H1 (cell line): Measurements from ENCODE around the gene INO80. TPM values are rescaled to one million over a fixed set of nuclear protein-coding genes. Genes with fewer than 3 reads are reported as not detected.

Experiments used
- CTCF ChIA-PET: fragments of 300-600 bp; sonication (Branson Sonifier 250); formaldehyde crosslinking; loops from one replicate; lab custom pipeline; 2021; ENCODE audit not compliant: partially characterized antibody; lab: Charles Lee
- POLR2A ChIA-PET: fragments of 300-600 bp; sonication (Branson Sonifier 250); formaldehyde crosslinking; loops from one replicate; lab custom pipeline; 2021; ENCODE audit warnings: inconsistent platforms; ENCODE audit not compliant: partially characterized antibody; lab: Charles Lee
- DNase-seq, 2 experiments: peaks; one replicate each; pipeline versions ENCODE4 v3.0.0 to v3.0.0-alpha.2; 2010 to 2022; ENCODE audit warnings: low spot score in 2 of 2, low read depth in 1 of 2, mixed read lengths in 1 of 2
- FAIRE-seq: peaks from 2 replicates; lab custom pipeline; 2011; peaks lifted over from hg19 to GRCh38; lab: Jason Lieb, UNC
- H2AFZ ChIP-seq: 2 replicates; pipeline ENCODE4 v1.8.1; 2012; ENCODE audit warnings: low read length, inconsistent platforms
- H2AK5ac ChIP-seq: 2 replicates; pipeline ENCODE4 v1.6.1; 2013; ENCODE audit warnings: low read depth, low read length
- H2BK120ac ChIP-seq: replicated peaks from 2 replicates; pipeline ENCODE3; 2013; ENCODE audit warnings: low read depth, low read length, inconsistent platforms
- H2BK12ac ChIP-seq: 2 replicates; pipeline ENCODE4 v1.6.1; 2013; ENCODE audit warnings: low read depth, low read length
- H2BK15ac ChIP-seq: 2 replicates; pipeline ENCODE4 v1.6.1; 2013; ENCODE audit warnings: low read length
- H2BK20ac ChIP-seq: 2 replicates; pipeline ENCODE4 v1.6.1; 2013; ENCODE audit warnings: low read length
- H2BK5ac ChIP-seq: 2 replicates; pipeline ENCODE4 v1.6.1; 2013; ENCODE audit warnings: low read depth, low read length
- H3K14ac ChIP-seq: 2 replicates; pipeline ENCODE4 v1.6.1; 2013; ENCODE audit warnings: inconsistent platforms; ENCODE audit not compliant: insufficient read length
- H3K18ac ChIP-seq: 2 replicates; pipeline ENCODE4 v1.6.1; 2013; ENCODE audit warnings: low read length; ENCODE audit errors: extremely low read depth
- H3K23ac ChIP-seq: 2 replicates; pipeline ENCODE4 v1.6.1; 2013; ENCODE audit warnings: inconsistent platforms; ENCODE audit not compliant: insufficient read length
- H3K23me2 ChIP-seq: 2 replicates; pipeline ENCODE4 v1.6.1; 2013; ENCODE audit warnings: low read depth, low read length
- H3K27ac ChIP-seq: 2 replicates; pipeline ENCODE4 v1.6.1; 2011; ENCODE audit warnings: low read depth, low read length, inconsistent platforms
- H3K27me3 ChIP-seq, 4 experiments: replicated peaks in 1 of 4; 1 replicate in 1 of 4; 2 replicates in 3 of 4; pipeline versions ENCODE4 v1.6.1 to v1.8.1; 2011 to 2013; ENCODE audit warnings: low read length in 3 of 4, mild to moderate bottlenecking in 3 of 4, inconsistent platforms in 2 of 4, mixed read lengths in 2 of 4, moderate library complexity in 1 of 4; ENCODE audit not compliant: control insufficient read depth in 3 of 4, insufficient read depth in 3 of 4; ENCODE audit errors: extremely low read depth in 1 of 4
- H3K36me3 ChIP-seq, 4 experiments: 2 replicates each; pipeline versions ENCODE4 v1.6.1 to v1.8.1; 2011 to 2013; ENCODE audit warnings: mild to moderate bottlenecking in 4 of 4, low read length in 3 of 4, moderate library complexity in 2 of 4, control low read depth in 1 of 4, inconsistent platforms in 1 of 4; ENCODE audit not compliant: insufficient read depth in 4 of 4, control insufficient read depth in 2 of 4
- H3K4ac ChIP-seq: replicated peaks from 2 replicates; pipeline ENCODE3; 2013; ENCODE audit warnings: low read length, low read depth, mixed read lengths, inconsistent platforms; ENCODE audit not compliant: insufficient read length
- H3K4me1 ChIP-seq, 4 experiments: replicated peaks in 1 of 4; 1 replicate in 1 of 4; 2 replicates in 3 of 4; pipeline versions ENCODE4 v1.6.1 to v1.8.1; 2011 to 2013; ENCODE audit warnings: low read length in 3 of 4, inconsistent platforms in 2 of 4, mixed read lengths in 1 of 4; ENCODE audit not compliant: insufficient read depth in 4 of 4, control insufficient read depth in 3 of 4
- H3K4me2 ChIP-seq, 2 experiments: 2 replicates each; pipeline versions ENCODE4 v1.6.1 to v1.8.1; 2011 to 2013; ENCODE audit warnings: low read depth in 2 of 2, low read length in 2 of 2, control low read depth in 1 of 2, inconsistent platforms in 1 of 2, mild to moderate bottlenecking in 1 of 2; ENCODE audit not compliant: insufficient read depth in 1 of 2
- H3K4me3 ChIP-seq, 4 experiments: fragments of 200-600, 300-600 bp in 1 of 4; sonication (generic), shearing (Covaris generic), sonication (Bioruptor Twin) in 1 of 4; 2 replicates each; pipeline versions ENCODE4 v1.5.1 to v1.8.1; 2011 to 2016; ENCODE audit warnings: low read length in 4 of 4, low read depth in 3 of 4, control low read depth in 2 of 4, inconsistent platforms in 2 of 4, mild to moderate bottlenecking in 2 of 4, mixed read lengths in 1 of 4, moderate library complexity in 1 of 4; ENCODE audit not compliant: insufficient read depth in 2 of 4; ENCODE audit errors: extremely low read depth in 1 of 4
- H3K56ac ChIP-seq: replicated peaks from 2 replicates; pipeline ENCODE3; 2013; ENCODE audit warnings: low read depth, mild to moderate bottlenecking, mixed read lengths, low read length, inconsistent platforms; ENCODE audit not compliant: insufficient read length
- H3K79me1 ChIP-seq: 2 replicates; pipeline ENCODE4 v1.6.1; 2013; ENCODE audit warnings: low read depth, low read length, control low read depth
- H3K79me2 ChIP-seq, 2 experiments: 2 replicates each; pipeline versions ENCODE4 v1.6.1 to v1.8.1; 2012 to 2013; ENCODE audit warnings: low read length in 2 of 2, mild to moderate bottlenecking in 2 of 2, inconsistent platforms in 1 of 2; ENCODE audit not compliant: insufficient read depth in 2 of 2, control insufficient read depth in 1 of 2
- H3K9ac ChIP-seq, 4 experiments: replicated peaks in 1 of 4; 1 replicate in 1 of 4; 2 replicates in 3 of 4; pipeline versions ENCODE4 v1.6.1 to v1.8.1; 2011 to 2013; ENCODE audit warnings: low read depth in 3 of 4, low read length in 3 of 4, control low read depth in 2 of 4, mild to moderate bottlenecking in 2 of 4, moderate library complexity in 2 of 4, inconsistent platforms in 1 of 4; ENCODE audit errors: extremely low read depth in 1 of 4
- H3K9me3 ChIP-seq, 2 experiments: 2 replicates each; pipeline versions ENCODE4 v1.6.1 to v1.8.1; 2012 to 2013; ENCODE audit warnings: mild to moderate bottlenecking in 2 of 2, moderate library complexity in 2 of 2, control low read depth in 1 of 2, inconsistent platforms in 1 of 2, low read depth in 1 of 2, low read length in 1 of 2, mixed read lengths in 1 of 2; ENCODE audit not compliant: insufficient read depth in 2 of 2
- H4K20me1 ChIP-seq, 2 experiments: replicated peaks in 1 of 2; 2 replicates each; pipeline versions ENCODE3 to v1.8.1; 2011 to 2013; ENCODE audit warnings: inconsistent platforms in 2 of 2, low read length in 2 of 2, mild to moderate bottlenecking in 1 of 2; ENCODE audit not compliant: insufficient read depth in 2 of 2, control insufficient read depth in 1 of 2
- H4K5ac ChIP-seq: 2 replicates; pipeline ENCODE4 v1.6.1; 2013; ENCODE audit warnings: low read length, low read depth, mixed read lengths, inconsistent platforms; ENCODE audit not compliant: insufficient read length
- H4K8ac ChIP-seq: 2 replicates; pipeline ENCODE4 v1.8.0; 2013; ENCODE audit warnings: mild to moderate bottlenecking, moderate library complexity, low read length, inconsistent platforms; ENCODE audit not compliant: insufficient read depth; ENCODE audit errors: extremely low read depth
- H4K91ac ChIP-seq: replicated peaks from 2 replicates; pipeline ENCODE3; 2013; ENCODE audit warnings: low read length, mixed read lengths, inconsistent platforms; ENCODE audit not compliant: insufficient read length
- CBX5 ChIP-seq: fragments of 300-800, 300-1000 bp; sonication (generic); IDR thresholded peaks from 2 replicates; pipeline ENCODE4 v1.7.1; 2016; ENCODE audit warnings: antibody characterized with exemption, low read length, low read depth
- MAFK ChIP-seq: IDR thresholded peaks from 2 replicates; pipeline ENCODE4 v1.6.1; 2012; ENCODE audit warnings: low read depth, mild to moderate bottlenecking, improper control_type of control experiment, low read length
- SP4 ChIP-seq: IDR thresholded peaks from 2 replicates; pipeline ENCODE4 v1.6.1; 2012; ENCODE audit warnings: low read length, inconsistent platforms
- WGBS, 2 experiments: shearing (Covaris generic) in 1 of 2; methylation state at CpG; one replicate each; pipeline versions ENCODE4 v1.1.6 to v1.1.7; 2013 to 2015; ENCODE audit warnings: low lambda C conversion rate in 2 of 2, mixed read lengths in 2 of 2, inconsistent platforms in 1 of 2, low coverage in 1 of 2, missing lambda C conversion rate in 1 of 2; ENCODE audit not compliant: insufficient replicate concordance in 2 of 2, insufficient coverage in 1 of 2, insufficient read length in 1 of 2; ENCODE audit errors: extremely low coverage in 1 of 2, missing lambda C conversion rate in 1 of 2; 5-methylcytosine and 5-hydroxymethylcytosine counted together
- polyA plus RNA-seq, 7 experiments: library from polyadenylated mRNA; depleted of rRNA in 3 of 7; stranded (reverse) in 5 of 7; unstranded in 2 of 7; fragments of >200 nt in 5 of 7; fragments of 200-250 nt in 2 of 7; gene quantifications; 1 replicate in 5 of 7; 2 replicates in 1 of 7; 4 replicates in 1 of 7; pipeline versions ENCODE4 v1.2.1 to v1.2.3, GENCODE V29; 2011 to 2013; ENCODE audit warnings: missing spikeins in 2 of 7, mixed read lengths in 2 of 7
- total RNA-seq: library from RNA; stranded (reverse); fragmentation: NEBNext Ultra II Directional; extraction: Animal tissue kit (Norgen Biotek cat#: 25700); gene quantifications from 2 replicates; pipeline ENCODE4 v1.2.1, GENCODE V29; 2021
- TF ChIP-seq, protein P1 (sequence below), 3 experiments: IDR thresholded peaks; 1 replicate in 2 of 3; 2 replicates in 1 of 3; pipeline versions ENCODE4 v1.5.1 to v1.6.1; 2011; ENCODE audit warnings: low read length in 3 of 3, mild to moderate bottlenecking in 3 of 3, inconsistent platforms in 2 of 3, low read depth in 1 of 3, moderate library complexity in 1 of 3; ENCODE audit not compliant: insufficient read depth in 1 of 3; ENCODE audit errors: control extremely low read depth in 1 of 3

The INO80 gene
- total and polyA plus RNA-seq, 2 of the 8 experiments (the other 6 are each of a cell fraction or from before 2014, with no cell fraction given) = 4.3 to 24.5 TPM

DNA sequence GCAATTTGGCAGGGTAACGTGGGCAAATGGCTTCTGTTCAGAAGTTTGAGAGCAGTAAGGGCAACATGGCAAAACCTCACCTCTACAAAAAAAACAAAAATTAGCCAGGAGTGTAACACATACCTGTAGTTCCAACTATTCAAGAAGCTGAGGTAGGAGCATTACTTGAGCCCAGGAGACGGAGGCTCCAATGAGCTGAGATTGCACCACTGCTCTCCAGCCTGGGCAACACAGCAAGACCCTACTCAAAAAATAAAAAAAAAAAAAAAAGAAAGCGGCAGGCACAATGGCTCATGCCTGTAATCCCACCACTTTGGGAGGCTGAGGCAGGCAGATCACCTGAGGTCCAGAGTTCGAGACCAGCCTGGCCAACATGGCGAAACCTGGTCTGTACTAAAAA is 5.9 kb upstream of the INO80 start:
- no peaks in the 10 kb centered on the region for H4K20me1 ChIP-seq
- no peak overlapping the region for H2BK15ac ChIP-seq
- H2AK5ac ChIP-seq = no peak overlapping the region
- H3K27me3 ChIP-seq = no peaks in the 10 kb centered on the region
- no peak overlapping the region for H3K4me2 ChIP-seq
- H2BK5ac ChIP-seq = no peak overlapping the region
- no peak overlapping the region for H2BK20ac ChIP-seq
- H3K79me1 ChIP-seq = no peaks in the 10 kb centered on the region
- 81% methylated on average over 4 of the region's 5 CpGs; no CpG with 5 or more reads in 1 of the 2 experiments for WGBS, 2 experiments
- H3K79me2 ChIP-seq = no peaks in the 10 kb centered on the region
- H3K23me2 ChIP-seq = no peaks in the 10 kb centered on the region
- CTCF ChIA-PET = interaction anchor here (0.6 kb wide), 2 partner anchors 39 to 232 kb away, joined by 3 to 5 read pairs; no protein-coding TSS in a partner anchor
- no peak for FAIRE-seq
- POLR2A ChIA-PET = no interaction called here
- no peaks in the 10 kb centered on the region for H3K9me3 ChIP-seq
- H2AFZ ChIP-seq = no peak overlapping the region
- no peak overlapping the region for H3K27ac ChIP-seq
- no peak overlapping the region for H3K4me3 ChIP-seq
- H2BK120ac ChIP-seq = no peak overlapping the region
- no peak overlapping the region for H3K56ac ChIP-seq
- H3K36me3 ChIP-seq = no peaks in the 10 kb centered on the region
- H3K14ac ChIP-seq = no peak overlapping the region
- no peak overlapping the region for H3K4ac ChIP-seq
- no peak overlapping the region for H4K8ac ChIP-seq
- no peak overlapping the region for H3K18ac ChIP-seq
- H2BK12ac ChIP-seq = no peak overlapping the region
- DNase-seq = no peak
- no peak overlapping the region for H3K9ac ChIP-seq
- H3K4me1 ChIP-seq = peaks cover 0 to under 1% (median 0%) of the 10 kb centered on the region in 4 experiments; a peak in 1 of 7 replicates
- no peak overlapping the region for H4K5ac ChIP-seq
- H3K23ac ChIP-seq = no peak overlapping the region
- no peak overlapping the region for H4K91ac ChIP-seq
- TF ChIP-seq MAFK (no peak), SP4 (no peak), CBX5 (no peak)
- TF ChIP-seq, protein P1, sequence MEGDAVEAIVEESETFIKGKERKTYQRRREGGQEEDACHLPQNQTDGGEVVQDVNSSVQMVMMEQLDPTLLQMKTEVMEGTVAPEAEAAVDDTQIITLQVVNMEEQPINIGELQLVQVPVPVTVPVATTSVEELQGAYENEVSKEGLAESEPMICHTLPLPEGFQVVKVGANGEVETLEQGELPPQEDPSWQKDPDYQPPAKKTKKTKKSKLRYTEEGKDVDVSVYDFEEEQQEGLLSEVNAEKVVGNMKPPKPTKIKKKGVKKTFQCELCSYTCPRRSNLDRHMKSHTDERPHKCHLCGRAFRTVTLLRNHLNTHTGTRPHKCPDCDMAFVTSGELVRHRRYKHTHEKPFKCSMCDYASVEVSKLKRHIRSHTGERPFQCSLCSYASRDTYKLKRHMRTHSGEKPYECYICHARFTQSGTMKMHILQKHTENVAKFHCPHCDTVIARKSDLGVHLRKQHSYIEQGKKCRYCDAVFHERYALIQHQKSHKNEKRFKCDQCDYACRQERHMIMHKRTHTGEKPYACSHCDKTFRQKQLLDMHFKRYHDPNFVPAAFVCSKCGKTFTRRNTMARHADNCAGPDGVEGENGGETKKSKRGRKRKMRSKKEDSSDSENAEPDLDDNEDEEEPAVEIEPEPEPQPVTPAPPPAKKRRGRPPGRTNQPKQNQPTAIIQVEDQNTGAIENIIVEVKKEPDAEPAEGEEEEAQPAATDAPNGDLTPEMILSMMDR (IDR thresholded peaks at IDR 0.05; ENCODE audit: control extremely low read depth in 1 of 3, insufficient read depth in 1 of 3, low read depth in 1 of 3, low read length in 3 of 3) = no peak
